ENCODE measurements around the gene RAI1. TPM values are rescaled to one million over a fixed set of nuclear protein-coding genes. Genes with fewer than 3 reads are reported as not detected.

The RAI1 gene
- total and polyA plus RNA-seq, 10 of the 15 experiments (the other 5 are each of a cell fraction or from before 2014, with no cell fraction given), result 0.66 to 37.7 (median 6.0) TPM

- no peak for TF ChIP-seq ZBTB33 (IDR thresholded peaks at IDR 0.05)
- TF ChIP-seq RAD21 (IDR thresholded peaks at IDR 0.05; ENCODE audit: insufficient read depth, low read depth, low read length), result no peak
- TF ChIP-seq SMAD1 (IDR thresholded peaks at IDR 0.05; ENCODE audit: low read depth, partially characterized antibody), result no peak
These were observed 122.7 kb downstream of the RAI1 start (continued) for GRCh38 chr17:17804007-17804406.

DNA sequence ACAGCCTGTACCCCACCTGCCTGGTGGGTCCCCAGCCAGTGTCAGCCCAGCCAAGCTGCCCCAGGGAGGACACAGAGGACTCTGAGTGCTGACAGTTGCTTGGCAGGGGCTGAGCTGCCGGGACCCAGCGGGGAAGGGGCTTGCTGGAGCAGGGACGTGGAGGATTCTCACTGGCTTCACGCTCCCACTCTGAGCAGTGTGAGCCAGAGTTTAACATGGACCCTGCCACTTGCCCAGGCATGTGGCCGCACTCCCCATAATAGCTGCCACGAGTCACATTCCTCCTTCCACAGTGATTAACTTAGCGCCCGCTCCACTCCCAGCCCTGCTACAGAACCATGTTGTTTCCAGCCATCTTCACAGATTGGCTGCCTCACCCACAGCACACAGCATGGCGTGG is 124.3 kb downstream of the RAI1 start:
- Histone ChIP-seq H3K4me3 (no peak overlapping the region), H3K79me2 (ENCODE audit: control insufficient read depth, insufficient read depth, low read length) (no peaks in the 10 kb centered on the region), H3K27me3 (replicated peaks in 1 of 2; ENCODE audit: control insufficient read depth in 2 of 2, insufficient read depth in 2 of 2, low read length in 1 of 2) (no peaks in the 10 kb centered on the region), H3K27ac (ENCODE audit: control insufficient read depth, insufficient read depth) (no peak overlapping the region), H4K20me1 (ENCODE audit: control insufficient read depth, insufficient read depth) (peaks cover 5% of the 10 kb centered on the region; the same call in 1 of the 2 replicates), H3K4me1 (ENCODE audit: control insufficient read depth, insufficient read depth, low read length) (peaks cover 8% of the 10 kb centered on the region), H3K9me3 (replicated peaks; ENCODE audit: control insufficient read depth, insufficient read depth, low read length) (no peaks in the 10 kb centered on the region), H3K36me3 (ENCODE audit: control insufficient read depth in 2 of 2, insufficient read depth in 2 of 2, low read length in 1 of 2) (peaks cover 7 to 8% of the 10 kb centered on the region in 2 experiments; a peak in 3 of 4 replicates), H3K9ac (ENCODE audit: control insufficient read depth, insufficient read depth, low read length) (no peak overlapping the region), H2AFZ (ENCODE audit: control insufficient read depth, low read depth, low read length) (no peak overlapping the region), H3K4me2 (ENCODE audit: control insufficient read depth, insufficient read depth) (no peak overlapping the region)
- no peak for ATAC-seq
- FAIRE-seq, result no peak
- RAD21 ChIA-PET (ENCODE audit: unreplicated experiment), result no interaction called here
- no TSS peak for BruUV-seq (replicated peaks)
- intact Hi-C loops (cut with micrococcal nuclease; ENCODE audit: unreplicated experiment) (no loop called here), in situ Hi-C loops (cut with MboI) (loop anchor here (5.0 kb wide), 1 partner anchor 227 kb away; no protein-coding TSS in a partner anchor)
- SMC1A ChIA-PET (ENCODE audit: uncharacterized antibody, unreplicated experiment), result no interaction called here
- DNase-seq (ENCODE audit: low read depth, low spot score), result no peak
- 84% methylated on average over 7 of the region's 9 CpGs for WGBS (ENCODE audit: insufficient coverage, insufficient replicate concordance, low lambda C conversion rate, missing lambda C conversion rate)
- CTCF ChIA-PET, result no interaction called here
- POLR2A ChIA-PET, result no interaction called here
- TF ChIP-seq KAT2A (conservative IDR thresholded peaks at IDR 0.05; ENCODE audit: control insufficient read depth, low read depth, low read length) (no peak), RUNX3 (IDR thresholded peaks at IDR 0.05; ENCODE audit: low read length) (no peak), ZBTB11 (CRISPR knock-in tag; IDR thresholded peaks at IDR 0.05) (no peak), WRNIP1 (IDR thresholded peaks at IDR 0.05; ENCODE audit: borderline replicate concordance, low read depth, low read length) (no peak), CTCF (IDR thresholded peaks at IDR 0.05 in 2 of 3, conservative IDR thresholded peaks at IDR 0.05 in 1 of 3; ENCODE audit: control insufficient read depth in 2 of 3, extremely low read depth in 1 of 3, insufficient read depth in 1 of 3, low read depth in 3 of 3, low read length in 3 of 3) (no peak), YY1 (IDR thresholded peaks at IDR 0.05; ENCODE audit: low read depth, low read length) (no peak), CHD1 (IDR thresholded peaks at IDR 0.05; ENCODE audit: low read depth, low read length) (no peak), GABPA (IDR thresholded peaks at IDR 0.05; ENCODE audit: low read depth) (no peak), MTA3 (IDR thresholded peaks at IDR 0.05; ENCODE audit: borderline replicate concordance, low read length) (no peak), LARP7 (IDR thresholded peaks at IDR 0.05) (no peak), NBN (IDR thresholded peaks at IDR 0.05) (no peak), ASH2L (IDR thresholded peaks at IDR 0.05; ENCODE audit: borderline replicate concordance, low read depth) (no peak)
- TF ChIP-seq, protein P1, sequence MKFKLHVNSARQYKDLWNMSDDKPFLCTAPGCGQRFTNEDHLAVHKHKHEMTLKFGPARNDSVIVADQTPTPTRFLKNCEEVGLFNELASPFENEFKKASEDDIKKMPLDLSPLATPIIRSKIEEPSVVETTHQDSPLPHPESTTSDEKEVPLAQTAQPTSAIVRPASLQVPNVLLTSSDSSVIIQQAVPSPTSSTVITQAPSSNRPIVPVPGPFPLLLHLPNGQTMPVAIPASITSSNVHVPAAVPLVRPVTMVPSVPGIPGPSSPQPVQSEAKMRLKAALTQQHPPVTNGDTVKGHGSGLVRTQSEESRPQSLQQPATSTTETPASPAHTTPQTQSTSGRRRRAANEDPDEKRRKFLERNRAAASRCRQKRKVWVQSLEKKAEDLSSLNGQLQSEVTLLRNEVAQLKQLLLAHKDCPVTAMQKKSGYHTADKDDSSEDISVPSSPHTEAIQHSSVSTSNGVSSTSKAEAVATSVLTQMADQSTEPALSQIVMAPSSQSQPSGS (IDR thresholded peaks at IDR 0.05; ENCODE audit: low read length), result no peak
